Mammary epithelial cell (primary cell): ENCODE measurements around the gene CARMIL3.

ENCODE experiments used
- CTCF ChIP-seq, 2 donors: IDR thresholded peaks in 1 of 2; conservative IDR thresholded peaks in 1 of 2; 2 replicates each; pipeline ENCODE4 v1.5.1; 2011 to 2012; ENCODE audit warnings: inconsistent platforms in 2 of 2, low read length in 2 of 2, mild to moderate bottlenecking in 2 of 2, control low read depth in 1 of 2, low read depth in 1 of 2; ENCODE audit not compliant: insufficient read depth in 1 of 2; ENCODE audit errors: extremely low read depth in 1 of 2
- EZH2 ChIP-seq: IDR thresholded peaks from 2 replicates; pipeline ENCODE4 v1.6.1; 2012; ENCODE audit warnings: low read length, inconsistent platforms, borderline replicate concordance

DNA sequence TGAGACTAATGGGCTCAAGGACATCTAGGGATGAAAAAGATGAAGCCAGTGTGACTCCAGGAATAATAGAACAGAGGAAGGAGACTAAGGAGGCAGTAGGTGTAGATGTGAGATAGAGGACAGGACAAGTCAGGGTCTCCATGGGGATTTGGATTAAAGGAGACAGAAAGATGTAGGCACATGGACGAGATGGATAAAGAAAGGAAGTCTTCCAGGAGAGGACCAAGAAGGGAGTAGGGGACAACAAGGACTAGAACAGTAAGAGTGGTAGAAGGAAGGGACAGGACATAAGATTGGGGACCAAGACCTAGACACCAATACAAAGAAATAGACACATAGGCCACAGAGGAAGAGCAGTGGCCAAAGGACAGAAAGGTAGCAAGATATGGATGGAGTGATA is 35.2 kb downstream of the CARMIL3 start:
- TF ChIP-seq CTCF (conservative IDR thresholded peaks at IDR 0.05 in 1 of 2, IDR thresholded peaks at IDR 0.05 in 1 of 2; ENCODE audit: extremely low read depth in 1 of 2, insufficient read depth in 1 of 2, low read depth in 1 of 2, low read length in 2 of 2): no peak
- TF ChIP-seq EZH2: no peak
